HL-60/S4 treated with retinoic acid at 250 ng/mL for 4 days and 3 days (cell line): ENCODE results near the gene MPP7.

Experiments used
- in situ Hi-C: fragments of 300-500 bp; cut with MboI; formaldehyde crosslinking; loops from 2 replicates; pipeline ENCODE4 v1.7.0; 2022; ENCODE audit warnings: low sequenced_read_pairs

Gene MPP7

GRCh38 chr10:28273343-28273742, 29.5 kb downstream of the MPP7 start:
- in situ Hi-C loops = no loop called here

- in situ Hi-C loops = no loop called here
Observed at GRCh38 chr10:28269842-28270456, 32.9 kb downstream of the MPP7 start.

DNA sequence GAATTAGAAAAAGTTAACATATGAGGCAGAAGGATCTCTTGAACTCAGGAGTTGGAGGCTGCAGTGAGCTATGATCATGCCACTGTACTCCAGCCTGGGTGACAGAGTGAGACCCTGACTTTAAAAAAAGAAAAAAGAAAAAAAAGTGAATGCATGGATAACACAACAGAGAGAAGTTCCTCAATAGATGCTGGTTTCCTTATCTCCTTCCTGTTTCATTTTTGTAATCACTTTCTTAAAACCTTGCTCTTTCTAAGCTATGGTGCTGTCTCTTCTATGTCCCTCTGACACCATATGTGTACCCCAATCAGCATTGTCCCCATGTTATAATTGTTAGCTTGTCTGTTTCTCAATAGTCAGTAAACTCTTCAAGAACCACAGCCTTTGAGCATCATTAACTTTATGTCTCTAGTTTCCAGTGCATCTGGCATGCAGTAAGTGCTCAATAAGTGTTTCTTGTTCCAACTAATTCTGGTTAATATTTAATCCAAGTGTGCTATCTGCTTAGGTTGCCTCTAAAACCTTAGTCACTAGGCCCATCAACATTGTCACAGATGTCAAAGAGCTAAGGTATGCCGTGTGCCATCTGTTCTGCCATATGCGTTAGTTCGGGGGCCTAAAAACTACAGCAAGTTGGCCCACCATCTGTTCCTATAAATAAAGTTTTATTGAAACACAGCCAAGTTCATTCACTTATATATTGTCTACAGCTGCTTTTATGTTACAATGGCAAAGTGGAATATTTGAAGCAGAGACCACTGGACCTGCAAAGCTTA, 36.2 kb downstream of the MPP7 start:
- in situ Hi-C loops = no loop called here

GRCh38 chr10:28263136-28263857, 39.6 kb downstream of the MPP7 start:
- in situ Hi-C loops = no loop called here

GRCh38 chr10:28256776-28257175, 46.1 kb downstream of the MPP7 start:
- in situ Hi-C loops = no loop called here

DNA sequence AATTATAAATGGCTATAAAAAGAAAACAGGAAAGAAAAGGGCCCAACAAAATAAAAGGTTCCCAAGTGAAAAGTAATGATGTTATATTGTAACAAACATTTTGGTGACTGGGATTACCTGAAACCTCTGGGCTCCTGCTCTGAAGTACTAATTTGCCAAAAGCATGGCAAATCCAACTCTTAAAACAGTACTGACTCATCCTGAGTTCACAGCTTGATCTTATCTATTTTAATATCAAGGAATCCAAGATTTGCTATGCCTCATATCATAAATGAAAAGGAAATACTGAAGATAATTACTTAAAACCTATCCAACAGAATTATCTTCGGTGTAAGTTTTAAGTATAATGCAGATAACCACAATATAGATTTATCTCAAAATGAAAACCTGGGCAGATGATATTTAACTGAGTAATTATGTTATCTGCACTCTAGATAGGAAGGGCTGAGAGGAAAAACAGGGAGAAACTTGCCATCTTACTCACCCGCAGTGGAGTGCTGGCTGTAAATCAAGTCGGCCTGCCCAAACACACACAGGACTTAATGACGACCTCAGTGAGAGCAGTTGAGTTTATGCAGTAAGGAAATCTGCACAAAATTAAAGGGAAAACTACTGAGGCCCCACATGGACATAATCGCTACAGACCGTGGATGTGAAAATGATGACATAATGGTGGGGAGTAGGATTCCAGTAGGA, 48.4 kb downstream of the MPP7 start:
- in situ Hi-C loops = no loop called here

- in situ Hi-C loops = no loop called here
Observed at GRCh38 chr10:28253169-28253785, 49.6 kb downstream of the MPP7 start.
